ENCODE data around the gene GHRH. TPM values are rescaled to one million over a fixed set of nuclear protein-coding genes. Genes with fewer than 3 reads are reported as not detected.
A peak's percentile ranks its signal among the peaks of the same experiment; 100 is the strongest.

GHRH gene
- polyA plus RNA-seq, 4 donors, result not detected

GRCh38 chr20:37291724-37292126 is 30.1 kb upstream of the GHRH start:
- no peak for DNase-seq (ENCODE audit: low read depth in 4 of 4, low spot score in 2 of 4)

GRCh38 chr20:37290158-37290810 is 28.7 kb upstream of the GHRH start:
- DNase-seq (ENCODE audit: low read depth in 4 of 4, low spot score in 2 of 4), result no peak

DNA sequence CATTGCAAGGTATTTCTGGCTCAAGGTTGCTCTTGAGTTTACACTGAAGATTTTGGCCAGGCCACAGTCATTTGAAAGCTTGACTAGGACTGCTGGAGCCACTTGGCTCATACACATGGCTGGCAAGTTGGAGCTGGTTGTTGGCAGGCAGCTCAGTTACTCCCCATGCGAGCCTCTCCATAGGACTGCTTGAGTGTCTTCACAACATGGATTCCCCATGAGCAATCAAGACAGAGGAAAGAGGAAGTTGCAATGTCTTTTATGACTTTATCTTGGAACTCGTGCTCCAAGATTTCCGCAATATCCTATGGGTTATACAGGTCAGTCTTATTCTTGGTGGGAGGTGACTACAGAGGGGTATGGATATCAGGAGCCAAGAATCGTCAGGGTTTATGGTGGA is 26.5 kb upstream of the GHRH start:
- no peak for DNase-seq (ENCODE audit: low read depth in 4 of 4, low spot score in 2 of 4)

DNA sequence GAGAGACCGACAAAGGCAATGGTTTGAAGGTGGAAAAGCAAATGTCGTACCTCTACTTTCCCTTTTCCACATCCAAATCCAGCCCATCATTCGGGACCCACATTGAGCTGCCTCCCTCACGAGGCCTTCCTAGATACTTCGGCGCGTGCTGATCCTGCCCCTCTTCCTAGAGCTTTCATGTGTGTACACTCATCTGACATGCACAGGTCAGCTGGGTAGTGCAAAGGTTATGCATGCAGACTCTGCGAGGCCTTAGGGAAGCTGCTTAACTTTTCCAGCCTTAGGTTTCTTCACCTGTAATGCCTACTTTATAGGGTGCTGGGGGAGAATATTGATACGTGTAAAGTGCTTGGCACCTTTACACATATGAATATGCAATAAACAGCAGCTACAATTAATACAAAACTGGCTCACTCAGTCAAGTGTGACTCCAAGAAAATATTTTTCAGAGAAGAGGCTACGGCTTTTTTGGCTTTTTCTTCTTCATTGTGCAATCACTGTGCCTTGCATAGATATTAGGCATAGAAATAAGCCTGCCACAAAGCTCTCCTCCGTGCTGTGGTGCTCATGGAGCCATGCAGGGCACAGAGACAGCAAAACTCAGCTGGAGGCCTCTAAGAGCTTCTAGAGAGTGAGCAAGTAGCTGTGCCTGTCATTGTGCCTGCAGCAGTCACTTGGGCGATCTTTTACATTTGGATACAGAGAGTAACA is 24.2 kb upstream of the GHRH start:
- DNase-seq (ENCODE audit: low read depth in 4 of 4, low spot score in 2 of 4), result no peak

GRCh38 chr20:37284691-37285161 is 23.1 kb upstream of the GHRH start:
- no peak for DNase-seq (ENCODE audit: low read depth in 4 of 4, low spot score in 2 of 4)

DNA sequence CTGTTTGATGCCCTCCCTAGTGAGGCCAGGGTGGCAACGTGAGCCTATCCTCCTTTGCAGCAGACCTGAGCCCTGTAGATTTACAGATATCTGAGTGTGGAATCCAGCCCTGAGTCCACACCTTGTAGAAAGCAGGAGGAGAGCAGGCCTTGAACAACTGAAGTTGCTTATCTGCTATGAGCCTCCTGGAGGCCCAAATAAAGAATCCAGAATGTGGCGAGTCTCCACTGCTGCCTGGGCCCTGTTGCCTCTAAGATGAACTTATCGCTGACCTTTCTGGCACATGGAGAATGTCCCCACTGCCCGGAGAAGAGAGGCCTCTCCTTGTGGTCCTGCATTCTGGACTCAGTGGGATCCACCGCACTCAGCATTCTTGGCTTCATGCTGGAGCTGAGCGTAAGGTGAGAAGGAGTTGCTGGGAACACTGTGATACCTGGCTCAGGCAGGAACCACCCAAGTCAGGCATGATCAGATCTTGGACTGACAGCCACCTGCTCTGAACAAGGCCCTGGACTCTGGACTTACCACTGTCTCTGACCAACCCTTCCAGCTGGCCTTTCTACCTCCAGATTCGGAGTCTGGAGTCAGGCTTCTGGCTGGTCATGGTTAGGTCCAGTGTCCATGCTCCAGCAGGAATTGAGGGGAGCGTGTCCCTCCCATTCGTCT is 22.0 kb upstream of the GHRH start:
- DNase-seq (ENCODE audit: low read depth in 4 of 4, low spot score in 2 of 4), result no peak

DNA sequence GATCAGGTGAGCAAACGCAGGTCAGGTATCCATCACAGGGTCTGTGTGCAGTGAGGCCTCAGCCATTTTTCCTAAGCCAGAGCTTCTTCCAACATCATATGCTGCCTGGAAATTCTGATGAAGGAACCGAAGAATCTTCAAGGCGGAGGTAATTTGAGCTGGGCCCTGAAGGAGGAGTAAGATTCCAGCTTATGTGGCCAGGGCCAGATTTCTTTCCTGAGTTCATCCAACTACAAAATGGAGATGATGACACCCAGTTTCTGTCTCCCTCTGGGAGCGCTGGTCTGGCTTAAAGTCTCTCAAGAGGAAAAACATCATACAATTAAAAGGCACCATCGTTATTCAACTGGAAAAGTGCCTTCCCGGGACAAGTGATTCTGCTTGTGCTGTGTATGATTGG is 20.9 kb upstream of the GHRH start:
- no peak for DNase-seq (ENCODE audit: low read depth in 4 of 4, low spot score in 2 of 4)

- no peak for DNase-seq (ENCODE audit: low read depth in 4 of 4, low spot score in 2 of 4)
Measured at GRCh38 chr20:37280403-37280802, 18.8 kb upstream of the GHRH start.

GRCh38 chr20:37279820-37280219 is 18.2 kb upstream of the GHRH start:
- no peak for DNase-seq (ENCODE audit: low read depth in 4 of 4, low spot score in 2 of 4)

DNA sequence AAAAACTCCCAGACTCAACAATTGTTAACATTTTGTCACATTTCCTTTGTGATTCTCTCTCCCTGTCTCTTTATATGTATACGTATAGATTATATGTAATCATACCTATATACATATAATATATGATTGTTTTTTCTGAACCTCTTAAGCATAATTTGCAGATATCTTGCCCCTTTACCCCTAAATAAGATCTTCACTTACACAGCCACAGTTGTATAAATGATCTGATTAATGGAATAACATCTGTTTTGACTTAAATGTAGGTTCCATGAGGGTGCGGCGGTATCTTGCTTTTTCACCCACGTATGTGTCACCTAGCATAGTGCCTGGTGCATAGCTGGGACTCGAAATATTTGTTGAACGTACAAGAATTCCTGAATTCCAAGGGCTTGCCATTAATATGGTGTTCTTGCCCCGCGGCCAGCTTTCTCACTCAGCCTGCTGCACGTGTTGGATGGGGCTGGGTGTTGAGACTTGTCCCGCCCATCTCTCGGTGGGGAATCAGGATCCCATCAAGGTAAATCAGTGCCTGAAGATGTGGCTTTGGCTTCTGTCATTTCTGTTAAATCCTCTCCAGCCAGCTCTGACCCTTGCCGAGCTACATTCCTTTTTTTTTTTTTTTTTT is 17.5 kb upstream of the GHRH start:
- no peak for DNase-seq (ENCODE audit: low read depth in 4 of 4, low spot score in 2 of 4)

DNA sequence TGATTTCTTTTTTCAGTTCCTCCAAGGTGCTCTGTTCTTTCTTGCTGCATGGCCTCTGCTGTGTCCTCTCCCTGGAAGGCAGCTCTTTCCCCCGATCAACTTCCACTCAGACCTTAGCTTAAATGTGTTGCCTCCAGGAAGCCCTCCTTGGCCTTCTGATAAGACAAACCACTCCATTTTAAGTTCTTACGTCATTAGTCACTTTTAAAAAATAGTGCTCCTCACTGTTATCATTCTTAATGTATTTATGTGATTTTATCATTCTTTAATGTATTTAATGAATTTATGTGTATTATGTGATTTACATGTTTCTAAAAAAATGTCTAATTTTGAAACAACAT is 15.6 kb upstream of the GHRH start:
- no peak for DNase-seq (ENCODE audit: low read depth in 4 of 4, low spot score in 2 of 4)

- DNase-seq (ENCODE audit: low read depth in 4 of 4, low spot score in 2 of 4), result peak in 2 of 4 donors; percentile 49 to 76
Measured at GRCh38 chr20:37276494-37277252, 15.1 kb upstream of the GHRH start.

GRCh38 chr20:37274851-37275524 is 13.4 kb upstream of the GHRH start:
- no peak for DNase-seq (ENCODE audit: low read depth in 4 of 4, low spot score in 2 of 4)

- DNase-seq (ENCODE audit: low read depth in 4 of 4, low spot score in 2 of 4), result no peak
Measured at GRCh38 chr20:37273988-37274387, 12.4 kb upstream of the GHRH start.

DNA sequence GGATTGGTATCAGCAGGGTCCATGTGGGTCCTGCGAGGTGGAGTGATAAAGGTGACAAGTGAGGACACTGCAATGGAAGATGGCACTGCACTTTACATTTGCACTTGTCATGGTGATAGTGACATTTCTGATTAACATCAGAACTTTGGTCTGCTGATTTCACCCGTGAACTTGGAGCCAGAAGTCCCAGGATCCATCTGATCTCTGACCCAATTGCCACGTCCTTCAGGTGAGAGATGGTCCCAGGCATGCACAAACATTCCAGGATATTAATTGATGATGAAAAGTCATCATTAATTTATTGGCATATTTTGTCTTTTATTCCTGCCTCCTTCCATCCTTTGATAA is 9.8 kb upstream of the GHRH start:
- DNase-seq (ENCODE audit: low read depth in 4 of 4, low spot score in 2 of 4), result no peak

GRCh38 chr20:37270576-37271420 is 9.2 kb upstream of the GHRH start:
- DNase-seq (ENCODE audit: low read depth in 4 of 4, low spot score in 2 of 4), result no peak

DNA sequence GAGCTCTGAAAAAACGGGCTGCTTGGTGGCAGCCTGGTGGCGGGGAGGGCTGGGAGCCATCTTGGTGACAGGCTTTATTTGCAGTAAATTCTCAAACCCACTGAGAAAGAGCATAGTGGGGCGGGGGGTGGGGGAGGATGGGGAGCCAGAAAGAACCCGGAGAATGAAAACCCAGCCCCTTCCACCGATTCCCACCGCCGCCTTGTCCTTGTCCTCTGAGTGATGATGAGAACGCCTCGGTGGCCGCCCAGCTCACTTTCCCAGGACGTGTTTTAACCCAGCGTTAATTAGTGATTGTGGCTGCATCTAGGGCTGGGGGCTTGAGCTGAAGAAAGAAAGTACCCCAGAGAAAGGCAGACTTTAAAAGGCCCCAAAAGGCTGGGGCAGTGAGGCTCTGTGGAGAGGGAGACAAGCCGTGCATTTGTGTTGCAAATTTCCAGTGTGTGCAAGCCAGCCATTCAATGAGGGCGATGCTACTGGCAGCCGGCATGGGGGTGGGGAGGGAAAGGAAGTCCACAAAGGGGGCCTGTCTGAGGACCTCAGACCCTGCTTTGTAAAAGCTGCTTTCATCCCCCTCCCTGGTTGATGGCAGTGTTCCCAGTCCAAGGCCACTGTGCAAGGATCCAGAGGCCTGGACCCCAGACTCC is 6.2 kb upstream of the GHRH start:
- DNase-seq (ENCODE audit: low read depth in 4 of 4, low spot score in 2 of 4), result no peak

GRCh38 chr20:37266940-37267666 is 5.5 kb upstream of the GHRH start:
- DNase-seq (ENCODE audit: low read depth in 4 of 4, low spot score in 2 of 4), result no peak

Measured in left renal cortex interstitium (tissue), 4 donors.